GM18519 (cell line): ENCODE results near the gene PLA2G5.
"Not testable (repeated sequence)": the region's sequence is repeated elsewhere in the genome, so short reads cannot be mapped to it uniquely, and the experiment has no call there.

ENCODE experiments used
- ATAC-seq: cut with Tn5 transposase; IDR thresholded peaks from one replicate; pipeline ENCODE4 v1.9.1; 2021; ENCODE audit warnings: mild to moderate bottlenecking, moderate library complexity; ENCODE audit not compliant: unreplicated experiment, low FRiP score

Gene PLA2G5

GRCh38 chr1:20069874-20070273 is at the start of gene PLA2G5:
PLA2G5 (plus strand) TSS chr1:20070194; CDS start chr1:20084831, 14,637 bp downstream.
- no peak for ATAC-seq

GRCh38 chr1:20028125-20028524 is 41.9 kb upstream of the PLA2G5 start:
- ATAC-seq, result no peak

- ATAC-seq, result no peak
Measured at GRCh38 chr1:20028726-20029125, 41.3 kb upstream of the PLA2G5 start.

- ATAC-seq, result no peak
Measured at GRCh38 chr1:20029178-20029912, 40.6 kb upstream of the PLA2G5 start.

GRCh38 chr1:20030436-20031151 is 39.4 kb upstream of the PLA2G5 start:
- not testable (repeated sequence) for ATAC-seq

GRCh38 chr1:20031161-20031560 is 38.8 kb upstream of the PLA2G5 start:
- ATAC-seq, result no peak

GRCh38 chr1:20031836-20032235 is 38.2 kb upstream of the PLA2G5 start:
- ATAC-seq, result no peak

- no peak for ATAC-seq
Measured at GRCh38 chr1:20032425-20032824, 37.6 kb upstream of the PLA2G5 start.

GRCh38 chr1:20033420-20033819 is 36.6 kb upstream of the PLA2G5 start:
- ATAC-seq, result no peak

- no peak for ATAC-seq
Measured at GRCh38 chr1:20035114-20035513, 34.9 kb upstream of the PLA2G5 start.

- no peak for ATAC-seq
Measured at GRCh38 chr1:20037877-20038276, 32.1 kb upstream of the PLA2G5 start.

GRCh38 chr1:20047096-20047495 is 22.9 kb upstream of the PLA2G5 start:
- ATAC-seq, result no peak

GRCh38 chr1:20048563-20048962 is 21.4 kb upstream of the PLA2G5 start:
- no peak for ATAC-seq

- not testable (repeated sequence) for ATAC-seq
Measured at GRCh38 chr1:20049056-20049798, 20.8 kb upstream of the PLA2G5 start.

- no peak for ATAC-seq
Measured at GRCh38 chr1:20051218-20051829, 18.7 kb upstream of the PLA2G5 start.

GRCh38 chr1:20052386-20052785 is 17.6 kb upstream of the PLA2G5 start:
- ATAC-seq, result no peak

GRCh38 chr1:20057886-20058420 is 12.0 kb upstream of the PLA2G5 start:
- ATAC-seq, result no peak

GRCh38 chr1:20058531-20058930 is 11.5 kb upstream of the PLA2G5 start:
- ATAC-seq, result no peak

GRCh38 chr1:20059847-20060246 is 10.1 kb upstream of the PLA2G5 start:
- no peak for ATAC-seq

GRCh38 chr1:20060791-20061190 is 9.2 kb upstream of the PLA2G5 start:
- ATAC-seq, result not testable (repeated sequence)

- no peak for ATAC-seq
Measured at GRCh38 chr1:20061866-20062265, 8.1 kb upstream of the PLA2G5 start.
